Measurements from ENCODE around the gene CREG2.

DNA sequence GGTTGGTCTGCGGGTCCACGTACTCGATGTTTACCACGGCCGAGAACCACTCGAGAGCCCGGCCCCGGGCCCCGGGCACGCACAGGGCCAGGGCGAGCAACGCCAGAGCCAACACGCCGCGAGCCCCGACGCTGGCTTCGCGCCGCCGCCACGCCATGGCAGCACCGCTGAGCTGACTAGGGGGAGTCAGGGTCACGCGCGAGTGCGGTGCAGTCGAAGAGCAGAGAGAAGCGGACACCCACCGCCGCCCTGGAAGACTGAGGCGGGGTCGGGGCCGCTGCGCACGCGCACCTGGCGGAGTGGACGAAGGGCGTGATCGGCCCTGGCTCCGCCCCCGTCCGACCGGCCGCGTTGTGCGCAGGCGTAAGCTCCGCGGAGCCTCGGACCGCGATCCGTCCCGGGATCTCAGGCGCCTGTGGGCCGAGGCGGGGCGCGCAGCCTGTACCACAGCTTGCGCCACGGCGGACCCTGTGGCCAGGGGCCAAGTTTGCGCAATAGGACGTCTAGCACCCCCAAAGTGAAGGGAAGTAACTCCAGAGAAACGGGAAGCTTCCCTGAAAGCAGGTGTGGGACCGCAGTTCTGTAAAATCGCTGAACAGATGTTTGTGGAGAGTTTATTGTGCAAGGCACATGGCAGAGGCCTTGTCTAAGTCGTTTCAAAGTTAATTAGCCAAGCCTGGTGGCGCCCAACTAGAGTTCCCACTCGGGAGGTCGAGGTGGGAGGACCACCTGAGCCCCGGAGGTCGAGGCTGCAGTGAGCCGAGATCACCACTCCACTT is 78.7 kb downstream of the CREG2 start, which contains the start of gene RNF149:
- TF ChIP-seq, protein P1, sequence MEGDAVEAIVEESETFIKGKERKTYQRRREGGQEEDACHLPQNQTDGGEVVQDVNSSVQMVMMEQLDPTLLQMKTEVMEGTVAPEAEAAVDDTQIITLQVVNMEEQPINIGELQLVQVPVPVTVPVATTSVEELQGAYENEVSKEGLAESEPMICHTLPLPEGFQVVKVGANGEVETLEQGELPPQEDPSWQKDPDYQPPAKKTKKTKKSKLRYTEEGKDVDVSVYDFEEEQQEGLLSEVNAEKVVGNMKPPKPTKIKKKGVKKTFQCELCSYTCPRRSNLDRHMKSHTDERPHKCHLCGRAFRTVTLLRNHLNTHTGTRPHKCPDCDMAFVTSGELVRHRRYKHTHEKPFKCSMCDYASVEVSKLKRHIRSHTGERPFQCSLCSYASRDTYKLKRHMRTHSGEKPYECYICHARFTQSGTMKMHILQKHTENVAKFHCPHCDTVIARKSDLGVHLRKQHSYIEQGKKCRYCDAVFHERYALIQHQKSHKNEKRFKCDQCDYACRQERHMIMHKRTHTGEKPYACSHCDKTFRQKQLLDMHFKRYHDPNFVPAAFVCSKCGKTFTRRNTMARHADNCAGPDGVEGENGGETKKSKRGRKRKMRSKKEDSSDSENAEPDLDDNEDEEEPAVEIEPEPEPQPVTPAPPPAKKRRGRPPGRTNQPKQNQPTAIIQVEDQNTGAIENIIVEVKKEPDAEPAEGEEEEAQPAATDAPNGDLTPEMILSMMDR (IDR thresholded peaks at IDR 0.05; ENCODE audit: insufficient read depth, low read length): no peak
- peak; percentile 58; the same call in 1 of the 2 replicates for TF ChIP-seq GABPA (IDR thresholded peaks at IDR 0.05; ENCODE audit: low read depth)
- TF ChIP-seq, protein P2, sequence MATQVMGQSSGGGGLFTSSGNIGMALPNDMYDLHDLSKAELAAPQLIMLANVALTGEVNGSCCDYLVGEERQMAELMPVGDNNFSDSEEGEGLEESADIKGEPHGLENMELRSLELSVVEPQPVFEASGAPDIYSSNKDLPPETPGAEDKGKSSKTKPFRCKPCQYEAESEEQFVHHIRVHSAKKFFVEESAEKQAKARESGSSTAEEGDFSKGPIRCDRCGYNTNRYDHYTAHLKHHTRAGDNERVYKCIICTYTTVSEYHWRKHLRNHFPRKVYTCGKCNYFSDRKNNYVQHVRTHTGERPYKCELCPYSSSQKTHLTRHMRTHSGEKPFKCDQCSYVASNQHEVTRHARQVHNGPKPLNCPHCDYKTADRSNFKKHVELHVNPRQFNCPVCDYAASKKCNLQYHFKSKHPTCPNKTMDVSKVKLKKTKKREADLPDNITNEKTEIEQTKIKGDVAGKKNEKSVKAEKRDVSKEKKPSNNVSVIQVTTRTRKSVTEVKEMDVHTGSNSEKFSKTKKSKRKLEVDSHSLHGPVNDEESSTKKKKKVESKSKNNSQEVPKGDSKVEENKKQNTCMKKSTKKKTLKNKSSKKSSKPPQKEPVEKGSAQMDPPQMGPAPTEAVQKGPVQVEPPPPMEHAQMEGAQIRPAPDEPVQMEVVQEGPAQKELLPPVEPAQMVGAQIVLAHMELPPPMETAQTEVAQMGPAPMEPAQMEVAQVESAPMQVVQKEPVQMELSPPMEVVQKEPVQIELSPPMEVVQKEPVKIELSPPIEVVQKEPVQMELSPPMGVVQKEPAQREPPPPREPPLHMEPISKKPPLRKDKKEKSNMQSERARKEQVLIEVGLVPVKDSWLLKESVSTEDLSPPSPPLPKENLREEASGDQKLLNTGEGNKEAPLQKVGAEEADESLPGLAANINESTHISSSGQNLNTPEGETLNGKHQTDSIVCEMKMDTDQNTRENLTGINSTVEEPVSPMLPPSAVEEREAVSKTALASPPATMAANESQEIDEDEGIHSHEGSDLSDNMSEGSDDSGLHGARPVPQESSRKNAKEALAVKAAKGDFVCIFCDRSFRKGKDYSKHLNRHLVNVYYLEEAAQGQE (IDR thresholded peaks at IDR 0.05; ENCODE audit: insufficient replicate concordance, low read depth): peak; percentile 42

All from HL-60 (cell line).